Activated naive CD4-positive, alpha-beta T cell treated with anti-CD3 and anti-CD28 coated beads for 36 hours (primary cell): ENCODE data around the gene LMX1B. TPM values are rescaled to one million over a fixed set of nuclear protein-coding genes. Genes with fewer than 3 reads are reported as not detected.
A peak's percentile ranks its signal among the peaks of the same experiment; 100 is the strongest.
"Not testable (repeated sequence)": the region's sequence is repeated elsewhere in the genome, so short reads cannot be mapped to it uniquely, and the experiment has no call there.

Source experiments
- CTCF ChIA-PET: fragments of 350-600 bp; sonication (Branson Sonifier 250); formaldehyde crosslinking; loops from one replicate; lab custom pipeline; 2021; ENCODE audit warnings: antibody characterized with exemption; lab: Charles Lee
- DNase-seq: peaks from one replicate; pipeline ENCODE4 v3.0.0-alpha.2; 2020
- H3K27ac Mint-ChIP-seq: one replicate; pipeline ENCODE4 v1.8.0; 2021; ENCODE audit warnings: mild to moderate bottlenecking, mixed read lengths
- H3K27me3 Mint-ChIP-seq: one replicate; pipeline ENCODE4 v1.8.0; 2021; ENCODE audit warnings: low read depth, mixed read lengths
- H3K36me3 Mint-ChIP-seq: one replicate; pipeline ENCODE4 v1.8.0; 2021; ENCODE audit warnings: low read depth, mixed read lengths
- H3K4me1 Mint-ChIP-seq: one replicate; pipeline ENCODE4 v1.8.0; 2021; ENCODE audit warnings: low read depth, mixed read lengths
- H3K4me3 Mint-ChIP-seq: one replicate; pipeline ENCODE4 v1.8.0; 2021; ENCODE audit warnings: mild to moderate bottlenecking, moderate library complexity, mixed read lengths
- H3K9me3 Mint-ChIP-seq: one replicate; pipeline ENCODE4 v1.8.0; 2021; ENCODE audit warnings: mixed read lengths
- intact Hi-C: fragments of 100-400 bp; cut with micrococcal nuclease; formaldehyde crosslinking; loops from one replicate; pipeline ENCODE4 v1.15.1; 2023
- total RNA-seq, 2 experiments: library from RNA; stranded (reverse); gene quantifications; one replicate each; pipeline ENCODE4 v1.2.3, GENCODE V29; 2021

LMX1B gene
- total RNA-seq, 2 experiments from 2014 or later, result not detected

GRCh38 chr9:126702151-126703001, 88.6 kb downstream of the LMX1B start:
- no peak overlapping the region for H3K4me3 Mint-ChIP-seq
- H3K9me3 Mint-ChIP-seq, result no peaks in the 10 kb centered on the region
- peak; percentile 48 for DNase-seq
- intact Hi-C loops, result loop anchor here (1.0 kb wide), 1 partner anchor 91 kb away; no protein-coding TSS in a partner anchor
- H3K4me1 Mint-ChIP-seq, result peaks cover 14% of the 10 kb centered on the region
- CTCF ChIA-PET, result interaction anchor here (0.6 to 10.9 kb wide), 20 partner anchors 8 to 1990 kb away, joined by 3 to 296 read pairs (median 4); no protein-coding TSS in a partner anchor
- H3K27me3 Mint-ChIP-seq, result peaks cover 17% of the 10 kb centered on the region
- no peaks in the 10 kb centered on the region for H3K36me3 Mint-ChIP-seq
- no peak overlapping the region for H3K27ac Mint-ChIP-seq

- Mint-ChIP-seq H3K4me1 (peaks cover 14% of the 10 kb centered on the region), H3K36me3 (no peaks in the 10 kb centered on the region), H3K4me3 (no peak overlapping the region), H3K27me3 (peaks cover 17% of the 10 kb centered on the region), H3K27ac (no peak overlapping the region), H3K9me3 (no peaks in the 10 kb centered on the region)
- DNase-seq, result no peak
- CTCF ChIA-PET, result interaction anchor here (0.7 to 10.9 kb wide), 22 partner anchors 9 to 128 kb away, joined by 3 to 296 read pairs (median 4); no protein-coding TSS in a partner anchor
- intact Hi-C loops, result no loop called here
Measured at GRCh38 chr9:126703002-126703865, 89.5 kb downstream of the LMX1B start.

GRCh38 chr9:126703866-126704156, 90.1 kb downstream of the LMX1B start:
- CTCF ChIA-PET, result interaction anchor here (0.9 to 10.9 kb wide), 9 partner anchors 9 to 127 kb away, joined by 3 to 296 read pairs (median 4); no protein-coding TSS in a partner anchor
- Mint-ChIP-seq H3K27me3 (peaks cover 17% of the 10 kb centered on the region), H3K9me3 (no peaks in the 10 kb centered on the region), H3K36me3 (no peaks in the 10 kb centered on the region), H3K4me1 (peaks cover 14% of the 10 kb centered on the region), H3K27ac (no peak overlapping the region), H3K4me3 (no peak overlapping the region)
- intact Hi-C loops, result no loop called here
- DNase-seq, result no peak

- Mint-ChIP-seq H3K4me1 (peaks cover 14% of the 10 kb centered on the region), H3K4me3 (no peak overlapping the region), H3K27me3 (peaks cover 17% of the 10 kb centered on the region), H3K9me3 (no peaks in the 10 kb centered on the region), H3K27ac (no peak overlapping the region), H3K36me3 (no peaks in the 10 kb centered on the region)
- intact Hi-C loops, result no loop called here
- CTCF ChIA-PET, result interaction anchor here (0.6 to 10.9 kb wide), 9 partner anchors 9 to 165 kb away, joined by 3 to 296 read pairs (median 3); no protein-coding TSS in a partner anchor
- DNase-seq, result peak; percentile 34
Measured at GRCh38 chr9:126704157-126704891, 90.6 kb downstream of the LMX1B start.

- Mint-ChIP-seq H3K27me3 (peaks cover 17% of the 10 kb centered on the region), H3K9me3 (no peaks in the 10 kb centered on the region), H3K27ac (no peak overlapping the region), H3K4me3 (peak overlapping the region; percentile 58), H3K4me1 (peaks cover 14% of the 10 kb centered on the region), H3K36me3 (no peaks in the 10 kb centered on the region)
- CTCF ChIA-PET, result interaction anchor here (0.5 to 10.9 kb wide), 22 partner anchors 10 to 166 kb away, joined by 3 to 296 read pairs (median 6); partner anchors contain the start of gene ZBTB43
- intact Hi-C loops, result loop anchor here (1.0 to 5.0 kb wide), 3 partner anchors 42 to 77 kb away; no protein-coding TSS in a partner anchor
- DNase-seq, result peak; percentile 91
Measured at GRCh38 chr9:126704892-126705766, 91.4 kb downstream of the LMX1B start.

- Mint-ChIP-seq H3K4me3 (peak overlapping the region; percentile 58), H3K4me1 (peaks cover 14% of the 10 kb centered on the region), H3K36me3 (no peaks in the 10 kb centered on the region), H3K9me3 (no peaks in the 10 kb centered on the region), H3K27ac (no peak overlapping the region), H3K27me3 (peaks cover 17% of the 10 kb centered on the region)
- peak; percentile 88 for DNase-seq
- CTCF ChIA-PET, result interaction anchor here (0.6 to 10.9 kb wide), 36 partner anchors 9 to 207 kb away, joined by 3 to 296 read pairs (median 4); partner anchors contain the start of gene ZBTB43
- intact Hi-C loops, result loop anchor here (1.0 to 5.0 kb wide), 4 partner anchors 16 to 76 kb away; no protein-coding TSS in a partner anchor
Measured at GRCh38 chr9:126705767-126706697, 92.3 kb downstream of the LMX1B start.

- intact Hi-C loops, result loop anchor here (1.0 to 5.0 kb wide), 2 partner anchors 16 to 41 kb away; no protein-coding TSS in a partner anchor
- no peaks in the 10 kb centered on the region for H3K9me3 Mint-ChIP-seq
- H3K27ac Mint-ChIP-seq, result no peak overlapping the region
- no peak overlapping the region for H3K4me3 Mint-ChIP-seq
- H3K27me3 Mint-ChIP-seq, result peaks cover 17% of the 10 kb centered on the region
- CTCF ChIA-PET, result interaction anchor here (0.6 to 10.9 kb wide), 33 partner anchors 8 to 208 kb away, joined by 3 to 296 read pairs (median 6); no protein-coding TSS in a partner anchor
- H3K36me3 Mint-ChIP-seq, result no peaks in the 10 kb centered on the region
- no peak for DNase-seq
- peaks cover 14% of the 10 kb centered on the region for H3K4me1 Mint-ChIP-seq
Measured at GRCh38 chr9:126706698-126707053, 92.9 kb downstream of the LMX1B start.

GRCh38 chr9:126707083-126707482, 93.4 kb downstream of the LMX1B start:
- H3K4me3 Mint-ChIP-seq, result no peak overlapping the region
- no peak for DNase-seq
- no peaks in the 10 kb centered on the region for H3K36me3 Mint-ChIP-seq
- H3K9me3 Mint-ChIP-seq, result no peaks in the 10 kb centered on the region
- peaks cover 17% of the 10 kb centered on the region for H3K27me3 Mint-ChIP-seq
- CTCF ChIA-PET, result interaction anchor here (0.8 to 10.9 kb wide), 28 partner anchors 8 to 208 kb away, joined by 3 to 296 read pairs (median 8); no protein-coding TSS in a partner anchor
- intact Hi-C loops, result loop anchor here (5.0 kb wide), 1 partner anchor 40 kb away; no protein-coding TSS in a partner anchor
- peaks cover 14% of the 10 kb centered on the region for H3K4me1 Mint-ChIP-seq
- no peak overlapping the region for H3K27ac Mint-ChIP-seq

GRCh38 chr9:126707712-126708111, 94.0 kb downstream of the LMX1B start:
- not testable (repeated sequence) for H3K9me3 Mint-ChIP-seq, H3K4me3 Mint-ChIP-seq, DNase-seq, H3K36me3 Mint-ChIP-seq, H3K27ac Mint-ChIP-seq
- H3K27me3 Mint-ChIP-seq, result peaks cover 17% of the 10 kb centered on the region
- CTCF ChIA-PET, result interaction anchor here (1.2 to 10.9 kb wide), 9 partner anchors 12 to 113 kb away, joined by 3 to 296 read pairs (median 12); no protein-coding TSS in a partner anchor
- peaks cover 14% of the 10 kb centered on the region for H3K4me1 Mint-ChIP-seq
- intact Hi-C loops, result loop anchor here (5.0 kb wide), 1 partner anchor 40 kb away; no protein-coding TSS in a partner anchor

- H3K9me3 Mint-ChIP-seq, result no peaks in the 10 kb centered on the region
- no peak overlapping the region for H3K27ac Mint-ChIP-seq
- H3K36me3 Mint-ChIP-seq, result no peaks in the 10 kb centered on the region
- H3K4me1 Mint-ChIP-seq, result peaks cover 14% of the 10 kb centered on the region
- DNase-seq, result no peak
- intact Hi-C loops, result loop anchor here (5.0 kb wide), 1 partner anchor 39 kb away; no protein-coding TSS in a partner anchor
- CTCF ChIA-PET, result interaction anchor here (10.9 kb wide), 1 partner anchor 72 kb away, joined by 296 read pairs; no protein-coding TSS in a partner anchor
- H3K27me3 Mint-ChIP-seq, result peaks cover 17% of the 10 kb centered on the region
- H3K4me3 Mint-ChIP-seq, result no peak overlapping the region
Measured at GRCh38 chr9:126708178-126708577, 94.5 kb downstream of the LMX1B start.
